Superior temporal gyrus (tissue), 1 donor: ENCODE data around the gene NUDC.

ENCODE experiments used
- DNase-seq: peaks from one replicate; pipeline ENCODE4 v3.0.0-alpha.2; 2016; ENCODE audit errors: extremely low spot score

The NUDC gene

DNA sequence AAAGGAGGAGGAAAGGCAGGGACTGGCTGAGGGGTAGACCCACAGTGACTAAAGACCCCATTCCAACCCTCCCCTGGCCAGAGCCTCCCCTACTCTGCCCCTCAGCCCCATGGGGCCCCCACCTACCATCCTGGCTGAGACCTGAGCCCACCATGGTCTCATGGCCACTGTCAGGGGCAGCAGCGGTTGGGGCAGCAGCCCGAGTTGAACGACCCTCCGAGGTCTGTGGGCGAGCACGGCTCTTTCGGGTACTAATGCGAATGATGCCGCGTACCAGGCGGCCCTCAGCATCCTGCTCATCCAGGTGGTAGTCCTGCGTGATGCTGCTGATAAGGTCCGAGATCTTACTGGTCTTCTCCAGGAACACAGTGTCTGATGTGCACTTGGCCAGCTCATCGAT is 29.7 kb downstream of the NUDC start:
- DNase-seq, result no peak

DNA sequence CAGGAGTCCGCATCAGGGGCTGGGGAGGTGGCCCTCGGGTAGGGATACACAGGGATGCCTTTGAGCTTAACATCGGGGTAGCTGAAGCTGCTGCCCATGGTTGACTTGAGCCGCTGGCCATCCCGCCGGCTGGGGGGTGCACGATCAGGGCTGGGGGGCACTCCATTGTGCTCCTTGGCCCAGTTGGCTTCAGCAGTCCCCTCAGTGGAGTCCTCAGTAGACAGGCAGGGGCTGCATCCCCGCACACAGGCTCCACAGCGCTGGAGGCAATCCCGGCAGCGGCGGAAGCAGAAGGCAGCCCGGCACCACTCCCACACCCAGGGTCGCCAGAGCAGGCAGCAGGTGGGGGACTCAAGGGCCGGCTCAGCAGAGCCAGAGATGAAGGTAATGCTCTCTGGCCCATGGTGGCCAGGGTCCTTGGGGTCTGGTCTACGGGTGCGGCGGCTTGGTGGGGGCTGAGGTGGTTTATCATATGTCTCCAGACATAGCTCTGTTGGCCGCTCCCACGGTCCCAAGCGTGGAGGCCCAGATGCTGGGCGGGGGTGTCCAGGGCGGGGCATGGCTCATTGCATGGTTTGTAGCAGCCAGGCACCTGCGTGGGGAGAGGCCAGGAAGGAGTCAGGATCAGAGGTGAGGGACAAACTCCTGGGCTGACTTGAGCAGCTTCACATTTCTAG is 30.4 kb downstream of the NUDC start:
- DNase-seq, result no peak

DNA sequence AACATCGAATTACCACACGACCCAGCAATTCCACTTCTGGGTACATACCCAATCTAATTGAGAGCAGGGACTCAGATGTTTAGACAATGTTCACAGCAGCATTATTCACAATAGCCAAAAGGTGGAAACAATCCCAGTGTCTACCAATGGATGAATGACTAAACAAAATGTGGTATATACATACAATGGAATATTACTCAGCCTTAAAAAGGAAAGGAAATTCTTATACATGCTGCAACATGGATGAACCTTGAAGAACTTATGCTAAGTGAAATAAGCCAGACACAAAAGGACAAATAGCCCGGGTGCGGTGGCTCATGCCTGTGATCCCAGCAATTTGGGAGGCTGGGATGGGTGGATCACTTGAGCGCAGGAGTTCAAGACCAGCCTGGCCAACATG is 31.8 kb downstream of the NUDC start:
- no peak for DNase-seq

DNA sequence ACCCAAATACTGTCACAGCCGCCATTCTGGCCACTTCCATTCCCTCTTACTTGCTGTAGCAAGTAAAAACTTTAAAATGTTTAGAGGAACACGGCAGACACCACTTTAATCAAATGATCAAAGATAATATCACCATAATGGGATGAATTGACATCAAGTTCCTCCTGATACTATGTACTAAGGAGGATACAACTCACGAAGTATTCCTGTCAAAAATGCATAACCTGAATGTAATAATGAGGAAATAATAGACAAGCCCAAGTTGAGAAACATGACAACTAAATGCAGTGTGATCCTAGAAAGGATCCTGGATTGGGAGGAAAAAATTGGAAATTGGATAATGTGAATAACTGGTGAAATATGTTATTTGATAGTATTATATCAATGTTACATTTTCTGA is 34.8 kb downstream of the NUDC start:
- DNase-seq, result no peak

DNA sequence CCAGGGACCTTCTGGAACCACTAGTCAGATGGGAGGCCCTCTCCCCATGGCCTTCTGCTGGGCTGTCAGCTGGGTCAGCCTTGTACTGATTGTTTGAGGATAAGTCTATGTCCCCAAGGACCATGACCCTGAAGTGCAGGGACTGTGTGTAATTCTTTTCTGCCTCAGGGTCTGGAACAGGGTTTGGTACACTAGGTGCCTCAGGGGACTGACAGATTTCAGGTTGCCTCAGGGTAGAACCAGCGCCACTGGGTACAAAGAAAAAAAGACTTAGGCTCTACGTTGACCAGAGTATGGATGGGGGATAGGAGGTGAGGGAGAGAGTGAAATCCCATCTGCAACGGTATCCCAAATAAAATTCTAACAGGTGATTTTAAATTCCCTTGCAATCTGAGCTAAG is 35.8 kb downstream of the NUDC start:
- DNase-seq, result no peak

DNA sequence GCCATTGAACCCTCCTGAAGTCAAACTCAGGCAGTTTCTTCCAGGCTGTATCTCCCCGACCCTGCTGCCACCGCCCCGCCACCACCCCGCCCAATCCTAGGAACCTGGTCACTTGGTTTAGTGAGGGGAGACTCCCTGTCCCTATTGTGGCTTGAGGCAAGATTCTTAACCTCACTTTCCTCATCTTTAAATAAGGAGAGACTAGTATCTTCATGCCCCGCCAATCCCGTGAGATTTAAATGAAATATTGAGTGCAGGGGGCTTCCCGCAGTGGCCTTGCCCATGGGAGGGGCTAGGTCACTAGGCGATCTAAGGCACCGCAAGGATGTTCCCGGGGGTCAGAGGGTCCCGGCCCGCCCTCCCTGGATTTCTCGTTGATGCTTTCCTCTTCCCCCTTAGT is 37.7 kb downstream of the NUDC start:
- DNase-seq, result no peak

DNA sequence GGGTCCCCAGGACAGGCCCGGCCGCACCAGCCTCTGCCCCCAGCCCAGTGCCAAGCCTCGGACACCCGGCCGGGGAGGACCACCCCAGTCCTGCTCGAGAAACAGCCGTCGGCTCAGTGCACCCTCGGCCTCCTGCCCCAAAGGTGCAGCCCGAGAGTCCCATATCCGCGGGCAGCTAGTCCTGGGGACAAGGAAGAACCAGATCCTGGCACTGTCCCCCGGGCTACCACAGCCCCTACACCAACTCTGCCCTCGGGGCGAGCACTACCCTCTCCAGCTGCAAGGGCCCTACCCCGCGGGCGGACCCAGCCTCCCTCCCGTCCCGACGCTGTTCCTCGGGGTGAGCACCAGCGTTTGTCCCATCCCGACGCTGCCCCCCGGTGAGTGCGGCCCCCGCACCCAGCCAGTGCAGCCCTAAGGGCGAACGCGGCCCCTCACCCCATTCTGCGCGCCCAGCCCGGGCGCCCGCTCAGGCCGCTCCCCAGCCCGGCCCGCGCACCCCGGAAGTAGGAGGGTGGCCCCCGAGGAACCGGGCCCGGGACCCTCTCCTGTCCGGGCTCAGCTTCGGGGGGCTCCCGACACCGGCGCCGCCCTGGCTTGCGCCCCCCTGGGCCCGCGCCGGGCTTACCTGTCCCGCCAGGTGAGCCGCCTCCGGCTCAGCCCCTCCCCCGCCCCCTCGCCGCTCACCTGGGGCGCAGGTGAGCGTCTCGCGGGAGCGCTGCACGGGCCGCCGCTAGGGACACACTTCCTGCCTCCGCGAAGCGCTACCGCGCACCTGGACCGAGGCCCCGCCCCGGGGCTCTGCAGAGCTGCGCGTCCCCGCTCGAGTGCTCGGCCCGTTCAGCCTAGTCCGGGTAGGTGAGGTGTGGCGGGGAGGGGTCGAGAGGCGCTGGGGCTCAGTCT is 38.4 kb downstream of the NUDC start, which contains the start of gene KDF1:
TSS of gene KDF1 (minus strand) at position 747 of the 903 bp plus-strand sequence. CDS start 8,088 bp downstream, outside the sequence.
- DNase-seq, result no peak

DNA sequence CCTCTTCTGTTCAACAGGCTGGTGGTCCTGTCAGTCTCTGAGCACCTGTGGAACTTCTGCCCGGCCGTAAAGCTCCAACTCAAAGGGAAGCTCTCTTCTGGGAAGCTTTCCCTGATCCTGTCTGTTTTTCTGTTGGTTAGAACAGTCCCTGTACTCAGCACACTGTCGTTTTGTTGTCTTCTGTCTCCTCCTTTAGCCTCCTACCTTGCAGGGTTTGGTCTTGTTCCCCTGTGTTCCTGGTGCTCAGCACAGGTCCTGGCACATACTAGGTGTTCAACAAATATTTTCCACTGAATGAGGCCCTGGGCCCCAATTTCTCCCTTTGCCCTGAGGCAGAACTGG is 39.1 kb downstream of the NUDC start:
- DNase-seq, result no peak

DNA sequence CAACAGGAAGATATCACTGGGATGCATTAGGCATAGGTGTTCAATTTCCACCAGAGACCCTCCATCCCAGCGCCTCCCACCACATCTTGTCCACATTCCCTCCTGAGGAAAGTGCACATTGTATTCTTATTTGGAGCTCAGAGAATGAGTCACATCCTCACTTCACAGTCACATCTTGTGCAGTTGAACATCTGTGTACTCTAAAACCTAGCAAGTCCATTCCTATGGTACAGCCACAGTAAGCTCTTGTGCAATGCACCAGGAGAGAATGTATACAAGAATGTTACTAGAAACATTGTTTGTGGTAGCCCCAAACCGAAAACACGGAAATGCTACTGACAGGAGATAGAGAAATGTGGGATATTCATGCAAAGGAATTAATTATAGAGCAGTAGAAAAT is 40.3 kb downstream of the NUDC start:
- DNase-seq, result peak; percentile 68

DNA sequence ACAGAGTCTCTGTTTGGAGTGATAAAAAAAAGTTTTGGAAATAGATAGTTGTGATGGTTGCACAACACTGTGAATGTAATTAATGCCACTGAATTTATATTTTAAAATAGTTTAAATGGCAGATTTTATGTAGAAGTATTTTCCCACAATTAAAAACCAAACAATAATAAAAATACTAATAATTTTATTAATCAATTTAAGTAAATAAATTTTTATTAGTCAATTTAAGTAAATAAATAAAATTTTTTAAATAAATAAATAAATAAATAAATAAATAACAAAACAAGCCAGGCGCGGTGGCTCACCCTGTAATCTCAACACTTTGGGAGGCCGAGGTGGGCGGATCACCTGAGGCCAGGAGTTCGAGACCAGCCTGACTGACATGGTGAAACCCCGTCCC is 43.7 kb downstream of the NUDC start:
- DNase-seq, result no peak

DNA sequence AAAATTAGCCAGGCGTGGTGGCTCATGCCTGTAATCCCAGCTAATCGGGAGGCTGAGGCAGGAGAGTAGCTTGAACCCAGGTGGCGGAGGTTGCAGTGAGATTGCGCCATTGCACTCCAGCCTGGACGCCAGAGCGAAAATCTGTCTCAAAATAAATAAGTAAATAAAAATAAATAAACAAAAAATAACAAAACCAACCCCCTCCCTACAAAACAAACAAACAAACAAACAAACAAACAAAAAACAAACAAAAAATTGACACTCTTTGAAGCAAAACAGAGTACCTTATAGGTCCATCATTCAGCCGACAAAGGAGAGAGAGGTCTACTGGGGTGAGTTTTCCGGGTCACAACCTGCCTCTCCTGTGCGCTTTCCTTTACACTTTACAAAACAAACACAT is 44.1 kb downstream of the NUDC start:
- no peak for DNase-seq

DNA sequence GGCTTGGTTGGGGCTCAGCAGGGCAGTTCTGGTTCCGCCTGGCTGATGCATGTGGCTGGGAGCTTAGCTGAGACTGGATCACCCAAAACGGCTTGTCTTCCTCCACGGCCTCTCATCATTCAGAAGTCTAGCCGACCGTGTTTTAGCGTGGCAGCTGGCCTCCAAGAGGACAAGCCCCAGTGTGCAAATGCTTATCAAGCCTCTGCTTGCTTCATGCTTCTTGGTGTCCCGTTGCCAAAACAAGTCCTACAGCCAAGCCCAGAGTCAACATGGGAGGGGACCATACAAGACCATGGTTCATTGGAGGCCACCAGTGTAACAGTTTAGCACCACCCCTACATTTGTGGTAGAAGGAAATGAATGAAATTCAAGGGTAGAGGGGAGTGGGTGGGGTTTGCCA is 49.3 kb downstream of the NUDC start:
- no peak for DNase-seq

DNA sequence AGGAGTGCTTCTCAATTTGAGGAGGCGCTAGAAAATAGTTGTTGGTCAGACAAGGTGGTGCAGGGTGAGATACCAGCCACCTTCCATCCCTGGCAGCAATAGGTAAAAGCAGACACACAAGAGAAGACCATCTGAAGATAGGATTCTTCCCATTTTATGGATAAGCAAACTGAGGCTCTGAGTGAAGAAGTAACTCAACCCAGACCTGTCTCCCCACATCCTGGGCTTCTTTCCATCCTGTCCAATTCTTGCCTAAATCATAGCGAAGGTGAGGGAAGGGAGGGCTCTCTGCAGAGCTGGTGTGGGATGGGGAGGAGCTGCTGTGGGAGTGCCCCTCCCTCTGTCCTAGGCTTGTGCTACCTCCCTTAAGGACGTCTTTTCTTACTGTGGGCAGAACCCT is 50.0 kb downstream of the NUDC start:
- DNase-seq, result no peak

DNA sequence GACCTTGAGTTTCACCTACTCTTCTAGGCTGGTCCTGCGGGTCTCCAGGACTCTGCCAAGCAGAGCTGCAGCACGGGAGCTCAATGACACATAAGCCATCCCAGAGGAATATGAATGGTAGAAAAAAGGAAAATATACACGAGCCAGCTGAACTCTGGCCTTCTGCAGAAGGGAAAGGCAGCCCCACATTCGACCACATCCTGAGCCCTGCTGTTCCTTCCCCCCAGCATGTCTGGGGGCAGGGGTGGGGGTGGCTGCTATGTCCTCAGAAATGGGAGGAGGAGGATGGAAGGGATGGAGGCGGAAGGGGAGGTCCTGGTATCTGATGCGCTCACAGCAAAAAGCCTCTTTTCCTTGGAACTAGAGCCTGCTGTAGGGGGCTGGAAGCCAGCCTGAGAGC is 50.8 kb downstream of the NUDC start:
- no peak for DNase-seq

DNA sequence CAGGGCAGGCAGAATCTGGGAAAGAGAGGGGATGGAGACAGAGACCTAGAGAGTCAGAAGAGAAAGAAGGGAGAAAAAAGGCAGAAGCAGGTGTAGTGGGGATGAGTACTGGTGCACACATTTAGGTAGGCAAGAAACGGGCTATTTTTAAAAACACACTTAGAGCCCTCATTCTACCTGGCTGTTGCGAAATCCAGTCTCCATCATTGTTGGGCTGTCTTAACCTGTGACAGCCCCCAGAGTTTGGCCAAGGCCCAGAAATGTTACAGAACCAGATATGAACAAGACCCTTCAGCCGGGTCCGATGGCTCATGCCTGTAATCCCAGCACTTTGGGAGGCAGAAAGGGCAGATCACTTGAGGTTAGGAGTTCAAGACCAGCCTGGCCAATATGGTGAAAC is 51.3 kb downstream of the NUDC start:
- no peak for DNase-seq

DNA sequence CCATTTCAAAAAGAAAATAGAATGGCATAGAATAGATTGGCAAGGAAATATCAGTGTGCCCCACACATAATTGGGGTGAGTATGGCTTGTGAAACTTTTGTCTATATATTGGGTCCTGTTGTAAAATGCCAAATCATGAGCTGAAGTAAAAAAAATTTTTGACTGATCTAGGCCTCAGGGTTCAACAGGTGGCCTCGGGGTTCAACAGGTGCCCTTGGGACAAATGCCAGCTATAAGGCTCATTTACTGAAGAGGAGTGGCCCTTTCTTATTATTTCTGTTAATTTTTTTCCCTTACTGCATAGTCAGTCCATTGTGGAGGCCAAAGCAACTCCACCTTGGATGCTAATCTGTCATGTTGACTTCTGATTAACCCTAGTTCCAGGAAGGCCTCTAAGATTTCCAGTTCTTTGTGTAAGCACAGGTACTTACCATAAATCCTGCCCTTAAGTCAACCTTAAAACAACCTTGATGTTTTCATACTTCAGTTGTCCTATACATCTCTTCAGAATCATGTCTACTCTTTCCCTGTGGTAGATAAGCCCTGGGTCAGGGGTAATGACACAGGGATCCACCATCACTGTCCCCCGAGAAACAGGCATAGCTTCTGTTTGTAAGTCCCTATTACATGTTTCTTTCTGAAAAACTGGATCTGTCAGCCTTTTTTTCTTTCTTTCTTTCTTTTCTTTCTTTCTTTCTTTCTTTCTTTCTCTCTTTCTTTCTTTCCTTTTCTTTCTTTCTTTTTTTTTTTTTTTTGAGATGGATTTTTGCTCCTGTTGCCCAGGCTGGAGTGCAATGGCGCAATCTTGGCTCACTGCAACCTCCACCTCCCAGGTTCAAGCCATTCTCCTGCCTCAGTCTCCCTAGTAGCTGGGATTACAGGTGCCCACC is 55.3 kb downstream of the NUDC start:
- DNase-seq, result no peak

DNA sequence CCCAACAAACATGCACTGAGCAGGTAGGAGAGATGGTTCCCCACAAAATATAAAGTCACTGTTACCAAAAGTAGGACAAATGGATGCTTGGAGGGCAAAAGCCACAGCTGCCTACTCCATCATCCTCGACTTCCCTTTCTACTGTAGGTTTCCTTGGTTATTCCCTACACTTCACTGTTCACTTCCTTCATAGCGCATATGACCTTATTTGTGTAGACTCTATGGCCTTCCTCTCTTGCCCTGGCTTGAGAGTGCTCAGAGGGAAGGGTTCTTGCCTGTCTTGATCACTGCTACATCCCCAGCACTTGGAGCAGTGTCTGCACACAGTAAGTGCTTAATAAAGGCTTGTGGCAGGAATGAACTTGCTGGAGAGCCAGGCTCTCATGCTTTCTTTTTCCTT is 57.4 kb downstream of the NUDC start:
- DNase-seq, result no peak

DNA sequence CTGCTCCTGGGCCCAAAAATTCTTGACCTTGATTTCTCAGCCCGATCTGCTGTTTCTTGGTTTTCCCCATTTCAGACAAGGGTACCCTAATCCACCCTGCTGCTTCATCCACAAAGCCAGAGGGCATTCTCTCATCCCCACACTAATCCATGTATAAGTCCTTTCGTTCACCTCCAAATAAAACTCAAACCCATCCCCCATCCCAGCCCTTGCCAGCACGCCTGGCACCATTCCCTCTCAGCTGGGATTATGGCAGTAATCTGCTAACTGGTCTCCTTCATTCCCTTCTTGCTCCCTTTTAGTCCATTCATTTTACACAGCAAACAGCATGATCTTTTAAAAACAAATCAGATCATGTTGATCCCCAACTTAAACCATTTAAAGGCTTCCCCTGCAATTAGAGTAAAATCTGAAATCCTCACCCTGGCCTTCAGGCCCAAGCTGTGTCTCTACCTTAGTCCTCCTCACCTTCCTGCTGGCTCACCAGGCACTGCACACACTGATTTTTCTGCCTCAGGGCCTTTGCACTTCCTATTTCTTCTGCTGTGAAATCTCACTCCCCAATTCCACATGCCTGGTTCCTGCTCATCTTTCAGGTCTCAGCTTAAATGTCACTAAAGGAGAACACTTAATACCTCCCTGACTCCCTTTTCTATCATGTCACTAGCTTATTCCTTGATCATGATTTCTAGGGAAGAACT is 59.8 kb downstream of the NUDC start:
- no peak for DNase-seq

DNA sequence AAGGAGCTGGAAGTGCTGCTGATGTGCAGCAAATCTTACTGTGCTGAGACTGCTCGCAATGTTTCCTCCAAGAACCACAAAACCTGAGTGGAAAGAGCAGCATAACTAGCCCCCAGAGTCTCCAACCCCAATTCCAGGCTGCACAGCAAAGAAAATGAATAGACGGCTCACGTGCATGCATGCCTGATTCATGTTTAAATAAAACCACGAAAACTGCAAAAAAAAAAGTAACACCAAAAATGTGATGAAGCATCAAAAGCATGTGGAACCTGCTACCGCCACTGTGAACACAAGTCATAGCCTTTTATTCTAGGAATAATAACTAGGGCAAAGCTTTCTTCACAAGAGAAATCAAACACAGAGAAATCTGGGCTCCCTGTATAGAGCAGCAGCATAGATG is 62.3 kb downstream of the NUDC start:
- no peak for DNase-seq

DNA sequence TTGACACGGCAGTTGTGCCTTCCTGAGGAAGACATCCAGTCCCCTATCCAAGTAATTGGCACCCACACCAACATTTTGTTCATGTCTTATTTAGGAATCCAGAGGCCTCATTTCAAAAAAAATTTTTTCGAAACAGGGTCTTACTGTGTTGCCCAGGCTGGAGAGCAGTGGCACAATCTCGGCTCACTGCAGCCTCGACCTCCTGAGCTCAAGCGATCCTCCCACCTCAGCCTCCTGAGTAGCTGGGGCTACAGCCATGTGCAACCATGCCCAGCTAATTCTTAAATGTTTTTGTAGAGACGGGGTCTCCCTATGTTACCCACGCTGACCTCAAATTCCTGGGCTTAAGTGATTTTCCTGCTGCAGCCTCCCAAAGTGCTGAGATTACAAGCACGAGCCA is 62.7 kb downstream of the NUDC start:
- no peak for DNase-seq

DNA sequence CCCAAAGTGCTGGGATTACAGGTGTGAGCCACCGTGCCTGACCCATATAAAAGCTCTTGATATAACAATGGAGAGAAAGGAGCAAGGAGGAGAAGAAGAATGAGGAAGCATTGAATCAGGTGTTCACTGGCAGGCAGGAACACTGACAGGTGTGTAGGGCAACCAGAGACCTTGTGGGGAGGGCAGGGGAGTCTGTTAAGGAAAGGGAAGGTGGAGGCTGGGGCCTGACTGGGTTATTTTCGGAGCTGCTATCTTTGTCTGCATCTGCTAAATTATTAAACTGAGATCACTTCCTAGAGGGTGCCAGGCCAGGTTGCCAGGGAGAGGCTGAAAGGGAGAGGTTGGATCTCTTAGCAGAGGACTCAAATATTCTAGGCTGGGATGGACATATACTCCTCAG is 65.1 kb downstream of the NUDC start:
- no peak for DNase-seq
